HUES6 (cell line): ENCODE results near the gene CADPS2.

ENCODE experiments used
- H3K27ac ChIP-seq: 2 replicates; pipeline ENCODE4 v1.7.0; 2013; ENCODE audit warnings: low read depth, mild to moderate bottlenecking, low read length, inconsistent platforms
- H3K27me3 ChIP-seq: 2 replicates; pipeline ENCODE4 v1.6.1; 2013; ENCODE audit warnings: low read length; ENCODE audit not compliant: control insufficient read depth, insufficient read depth
- H3K36me3 ChIP-seq: 2 replicates; pipeline ENCODE4 v1.6.1; 2013; ENCODE audit warnings: low read length; ENCODE audit not compliant: control insufficient read depth, insufficient read depth
- H3K4me1 ChIP-seq: 2 replicates; pipeline ENCODE4 v1.6.1; 2013; ENCODE audit warnings: low read length; ENCODE audit not compliant: control insufficient read depth, insufficient read depth
- H3K4me3 ChIP-seq: 2 replicates; pipeline ENCODE4 v1.5.1; 2013; ENCODE audit warnings: low read depth, low read length
- H3K9ac ChIP-seq: one replicate; pipeline ENCODE4 v1.6.1; 2013; ENCODE audit warnings: mild to moderate bottlenecking, low read length
- H3K9me3 ChIP-seq: 2 replicates; pipeline ENCODE4 v1.6.1; 2013; ENCODE audit warnings: low read depth, low read length; ENCODE audit not compliant: control insufficient read depth, insufficient read depth

Gene CADPS2

GRCh38 chr7:122676466-122676865 lies 209.8 kb downstream of the CADPS2 start:
- H3K9ac ChIP-seq = no peak overlapping the region

DNA sequence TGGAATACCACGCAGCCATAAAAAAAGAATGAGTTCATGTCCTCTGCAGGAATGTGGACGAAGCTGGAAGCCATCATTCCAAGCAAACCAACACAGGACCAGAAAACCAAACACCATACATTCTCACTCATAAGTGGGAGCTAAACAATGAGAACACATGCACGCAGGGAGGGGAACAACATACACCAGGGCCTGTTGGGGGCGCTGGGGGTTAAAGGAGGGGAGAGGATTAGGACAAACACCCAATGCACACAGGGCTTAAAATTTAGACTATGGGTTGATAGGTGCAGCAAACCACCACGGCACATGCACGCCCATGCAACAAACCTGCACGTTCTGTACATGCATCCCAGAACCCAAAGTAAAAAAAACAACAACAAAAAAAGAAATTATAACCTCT lies 210.6 kb downstream of the CADPS2 start:
- Histone ChIP-seq H3K36me3 (no peaks in the 10 kb centered on the region), H3K4me1 (peaks cover 32% of the 10 kb centered on the region), H3K27ac (no peak overlapping the region), H3K27me3 (no peaks in the 10 kb centered on the region), H3K4me3 (no peak overlapping the region), H3K9ac (no peak overlapping the region), H3K9me3 (peaks cover 18% of the 10 kb centered on the region)

More at GRCh38 chr7:122676466-122676865, 209.8 kb downstream of the CADPS2 start:
- peaks cover 31% of the 10 kb centered on the region for H3K4me1 ChIP-seq
- H3K27me3 ChIP-seq = no peaks in the 10 kb centered on the region
- no peak overlapping the region for H3K4me3 ChIP-seq
- H3K36me3 ChIP-seq = no peaks in the 10 kb centered on the region
- H3K9me3 ChIP-seq = peaks cover 18% of the 10 kb centered on the region
- H3K27ac ChIP-seq = no peak overlapping the region

DNA sequence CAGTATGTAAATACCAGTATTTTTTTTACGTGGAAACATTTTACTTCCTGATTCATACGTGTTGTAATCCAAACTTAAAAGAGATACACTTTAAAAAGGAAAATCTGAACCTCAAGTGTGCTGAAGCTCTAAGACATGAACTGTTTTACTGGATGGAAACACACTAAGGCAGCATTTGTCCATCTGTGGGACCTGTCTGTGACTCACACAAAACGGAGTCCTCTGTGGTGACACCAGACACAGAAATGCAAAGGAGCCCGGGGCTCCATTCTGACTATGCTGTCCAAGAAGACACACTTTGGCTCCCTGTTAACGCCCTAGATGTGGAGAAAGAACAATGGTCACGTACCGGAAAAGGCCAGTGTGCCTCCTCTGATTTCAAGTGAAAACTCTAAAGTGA lies 211.2 kb downstream of the CADPS2 start:
- H3K4me3 ChIP-seq = no peak overlapping the region
- H3K4me1 ChIP-seq = peaks cover 31% of the 10 kb centered on the region
- no peak overlapping the region for H3K27ac ChIP-seq
- H3K9ac ChIP-seq = no peak overlapping the region
- peaks cover 14% of the 10 kb centered on the region for H3K9me3 ChIP-seq
- H3K36me3 ChIP-seq = no peaks in the 10 kb centered on the region
- H3K27me3 ChIP-seq = no peaks in the 10 kb centered on the region

DNA sequence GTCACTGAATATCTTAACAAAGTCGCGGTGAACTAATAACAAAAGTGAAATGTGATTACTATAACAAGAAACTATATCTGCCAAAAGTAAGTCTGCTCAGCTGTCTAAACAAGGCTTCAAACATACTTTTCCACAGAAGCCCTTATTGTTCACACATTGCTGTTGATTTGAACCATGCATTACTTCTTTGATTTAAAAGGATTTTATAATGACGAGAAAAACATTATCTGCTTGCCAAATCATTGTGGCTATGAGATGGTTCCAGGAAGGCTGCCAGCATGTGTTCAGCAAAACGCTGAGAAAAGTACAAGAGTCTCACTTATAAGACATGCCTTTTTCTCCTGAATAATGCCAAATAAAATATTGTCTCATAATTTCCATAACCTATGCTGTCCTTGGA lies 211.8 kb downstream of the CADPS2 start:
- no peaks in the 10 kb centered on the region for H3K27me3 ChIP-seq
- peaks cover 26% of the 10 kb centered on the region for H3K4me1 ChIP-seq
- H3K4me3 ChIP-seq = no peak overlapping the region
- no peak overlapping the region for H3K9ac ChIP-seq
- H3K27ac ChIP-seq = no peak overlapping the region
- H3K36me3 ChIP-seq = no peaks in the 10 kb centered on the region
- H3K9me3 ChIP-seq = peaks cover 10% of the 10 kb centered on the region

DNA sequence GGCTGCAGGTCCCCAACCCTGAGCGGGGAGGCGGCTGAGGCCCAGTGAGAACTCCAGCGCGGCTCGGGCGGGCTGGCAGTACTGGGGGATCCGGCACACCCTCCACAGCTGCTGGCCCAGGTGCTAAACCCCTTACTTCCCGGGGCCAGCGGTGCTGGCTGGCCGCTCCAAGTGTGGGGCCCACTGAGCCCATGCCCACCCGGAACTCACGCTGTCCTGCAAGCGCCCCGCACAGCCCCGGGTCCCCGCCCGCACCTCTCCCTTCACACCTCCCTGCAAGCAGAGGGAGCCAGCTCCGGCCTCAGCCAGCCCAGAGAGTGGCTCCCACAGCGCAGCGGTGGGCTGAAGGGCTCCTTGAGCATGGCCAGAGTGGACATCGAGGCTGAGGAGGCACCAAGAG lies 212.3 kb downstream of the CADPS2 start:
- H3K36me3 ChIP-seq = no peaks in the 10 kb centered on the region
- no peak overlapping the region for H3K4me3 ChIP-seq
- H3K4me1 ChIP-seq = peaks cover 25% of the 10 kb centered on the region; the same call in 1 of the 2 replicates
- no peak overlapping the region for H3K9ac ChIP-seq
- peaks cover 10% of the 10 kb centered on the region for H3K9me3 ChIP-seq
- H3K27me3 ChIP-seq = no peaks in the 10 kb centered on the region
- no peak overlapping the region for H3K27ac ChIP-seq

DNA sequence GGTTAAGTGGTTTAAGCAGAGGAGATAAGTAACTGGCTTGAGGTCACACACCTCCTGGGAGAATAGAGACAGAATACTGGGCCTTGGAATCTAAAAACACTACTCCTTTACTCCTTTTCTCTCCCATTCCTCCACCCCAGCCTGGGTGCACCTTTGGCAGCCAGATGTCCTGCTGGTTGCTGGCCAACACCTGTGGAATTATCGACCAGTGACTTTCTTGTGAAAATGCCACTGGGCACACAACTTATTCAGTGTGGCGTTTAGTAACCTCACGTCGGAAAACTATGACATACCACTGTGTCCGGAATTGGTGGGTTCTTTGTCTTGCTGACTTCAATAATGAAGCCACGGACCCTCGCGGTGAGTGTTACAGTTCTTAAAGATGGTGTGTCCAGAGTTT lies 213.7 kb downstream of the CADPS2 start:
- Histone ChIP-seq H3K4me3 (no peak overlapping the region), H3K9me3 (peaks cover 7% of the 10 kb centered on the region), H3K4me1 (peaks cover 13% of the 10 kb centered on the region; the same call in 1 of the 2 replicates), H3K9ac (no peak overlapping the region), H3K27me3 (no peaks in the 10 kb centered on the region), H3K27ac (no peak overlapping the region), H3K36me3 (no peaks in the 10 kb centered on the region)

- Histone ChIP-seq H3K27me3 (no peaks in the 10 kb centered on the region), H3K9me3 (no peaks in the 10 kb centered on the region), H3K4me3 (no peak overlapping the region), H3K27ac (no peak overlapping the region), H3K4me1 (no peaks in the 10 kb centered on the region; the same call in 1 of the 2 replicates), H3K36me3 (no peaks in the 10 kb centered on the region), H3K9ac (no peak overlapping the region)
Observed at GRCh38 chr7:122663733-122664132, 222.5 kb downstream of the CADPS2 start.

GRCh38 chr7:122658856-122659255 lies 227.4 kb downstream of the CADPS2 start:
- H3K36me3 ChIP-seq = no peaks in the 10 kb centered on the region
- no peaks in the 10 kb centered on the region for H3K4me1 ChIP-seq
- no peak overlapping the region for H3K9ac ChIP-seq
- no peaks in the 10 kb centered on the region for H3K27me3 ChIP-seq
- H3K27ac ChIP-seq = no peak overlapping the region
- H3K4me3 ChIP-seq = no peak overlapping the region
- no peaks in the 10 kb centered on the region for H3K9me3 ChIP-seq

- no peaks in the 10 kb centered on the region for H3K4me1 ChIP-seq
- no peak overlapping the region for H3K27ac ChIP-seq
- H3K9ac ChIP-seq = no peak overlapping the region
- H3K4me3 ChIP-seq = no peak overlapping the region
- H3K36me3 ChIP-seq = no peaks in the 10 kb centered on the region
- no peaks in the 10 kb centered on the region for H3K9me3 ChIP-seq
- no peaks in the 10 kb centered on the region for H3K27me3 ChIP-seq
Observed at GRCh38 chr7:122653685-122654084, 232.6 kb downstream of the CADPS2 start.

DNA sequence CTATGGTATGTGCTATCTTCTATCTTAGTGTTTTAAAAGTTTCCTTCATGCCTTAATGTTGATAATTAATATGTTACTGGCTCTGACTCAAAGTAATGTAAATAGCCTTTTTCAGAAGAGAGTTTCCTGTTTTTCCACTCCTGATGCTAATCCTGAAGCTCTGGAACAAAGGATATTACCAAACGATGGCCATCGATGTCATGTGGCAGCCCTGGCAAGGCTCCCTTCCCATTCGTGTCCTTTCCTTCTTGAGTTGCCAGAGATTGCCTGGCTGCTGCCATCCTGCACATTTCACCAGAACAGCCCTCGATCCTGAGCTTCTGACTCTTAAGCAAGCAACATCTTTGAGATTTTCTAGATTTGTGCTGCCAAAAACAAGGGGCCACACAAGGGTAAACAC lies 233.4 kb downstream of the CADPS2 start:
- H3K9ac ChIP-seq = no peak overlapping the region
- H3K36me3 ChIP-seq = no peaks in the 10 kb centered on the region
- no peaks in the 10 kb centered on the region for H3K27me3 ChIP-seq
- no peak overlapping the region for H3K4me3 ChIP-seq
- no peak overlapping the region for H3K27ac ChIP-seq
- no peaks in the 10 kb centered on the region for H3K9me3 ChIP-seq
- H3K4me1 ChIP-seq = no peaks in the 10 kb centered on the region

- Histone ChIP-seq H3K9ac (no peak overlapping the region), H3K4me3 (no peak overlapping the region), H3K9me3 (no peaks in the 10 kb centered on the region), H3K27me3 (no peaks in the 10 kb centered on the region), H3K27ac (no peak overlapping the region), H3K4me1 (no peaks in the 10 kb centered on the region), H3K36me3 (no peaks in the 10 kb centered on the region)
Observed at GRCh38 chr7:122651451-122651850, 234.8 kb downstream of the CADPS2 start.

DNA sequence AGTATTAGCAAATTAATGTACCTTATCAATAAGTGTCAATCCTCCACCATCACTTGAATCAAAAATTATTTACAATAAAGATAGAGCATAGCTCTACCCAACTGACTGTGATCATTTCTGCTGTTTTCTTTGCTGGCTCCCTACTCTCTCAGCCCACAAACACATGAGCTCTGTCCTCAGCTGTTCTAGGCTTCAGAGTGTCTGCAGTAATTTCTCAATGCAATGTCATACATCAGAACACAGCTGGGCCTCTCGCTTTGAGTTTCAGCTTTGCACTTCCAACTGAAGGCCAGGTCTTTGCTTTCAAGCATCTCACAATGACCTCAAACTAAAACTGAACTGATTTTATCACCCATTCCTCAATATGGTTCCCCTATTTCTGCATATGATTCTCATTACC lies 243.0 kb downstream of the CADPS2 start:
- no peaks in the 10 kb centered on the region for H3K9me3 ChIP-seq
- H3K36me3 ChIP-seq = no peaks in the 10 kb centered on the region
- no peaks in the 10 kb centered on the region for H3K27me3 ChIP-seq

More for the DNA sequence above, 243.0 kb downstream of the CADPS2 start:
- Histone ChIP-seq H3K9ac (no peak overlapping the region), H3K4me1 (no peaks in the 10 kb centered on the region), H3K27ac (no peak overlapping the region), H3K4me3 (no peak overlapping the region)
